GM18505 (cell line): ENCODE data around the gene MAPK7.

Experiments
- ATAC-seq: cut with Tn5 transposase; IDR thresholded peaks from one replicate; pipeline ENCODE4 v1.9.1; 2021; ENCODE audit not compliant: unreplicated experiment
- POLR2A ChIP-seq: IDR thresholded peaks from 4 replicates; pipeline ENCODE4 v1.6.1; 2011; ENCODE audit warnings: borderline replicate concordance; ENCODE audit not compliant: insufficient read depth, insufficient read length; ENCODE audit errors: extremely low read depth

The MAPK7 gene

GRCh38 chr17:19372439-19372838 is 5.9 kb upstream of the MAPK7 start:
- ATAC-seq, result no peak
- TF ChIP-seq POLR2A, result no peak

- no peak for ATAC-seq
- TF ChIP-seq POLR2A, result no peak
Observed at GRCh38 chr17:19372866-19373504, 5.3 kb upstream of the MAPK7 start.

- TF ChIP-seq POLR2A, result no peak
- no peak for ATAC-seq
Observed at GRCh38 chr17:19374136-19374535, 4.2 kb upstream of the MAPK7 start.

- ATAC-seq, result no peak
- no peak for TF ChIP-seq POLR2A
Observed at GRCh38 chr17:19375732-19376131, 2.6 kb upstream of the MAPK7 start.

GRCh38 chr17:19376811-19377210 is 1.5 kb upstream of the MAPK7 start:
- no peak for TF ChIP-seq POLR2A
- no peak for ATAC-seq

GRCh38 chr17:19377602-19378415 is 489 bp upstream of the MAPK7 start:
- TF ChIP-seq POLR2A, result peak; percentile 84
- ATAC-seq, result peak; percentile 90

- no peak for ATAC-seq
- TF ChIP-seq POLR2A, result no peak
Observed at GRCh38 chr17:19379361-19380065, 1.2 kb downstream of the MAPK7 start.

- ATAC-seq, result no peak
- no peak for TF ChIP-seq POLR2A
Observed at GRCh38 chr17:19380481-19381301, 2.4 kb downstream of the MAPK7 start.

GRCh38 chr17:19381361-19381740 is 3.1 kb downstream of the MAPK7 start:
- no peak for TF ChIP-seq POLR2A
- ATAC-seq, result no peak

GRCh38 chr17:19381741-19382444 is 3.6 kb downstream of the MAPK7 start:
- no peak for TF ChIP-seq POLR2A
- no peak for ATAC-seq

- ATAC-seq, result no peak
Observed at GRCh38 chr17:19382531-19383444, 4.5 kb downstream of the MAPK7 start.

More at GRCh38 chr17:19382531-19383444, 4.5 kb downstream of the MAPK7 start:
- TF ChIP-seq POLR2A, result no peak
